K562 (cell line): ENCODE results near the gene UPF1. TPM values are rescaled to one million over a fixed set of nuclear protein-coding genes. Genes with fewer than 3 reads are reported as not detected.

Experiments
- ATAC-seq: fragments of 200-7000 bp; cut with Tn5 transposase; 3 replicates; pipeline ENCODE4 v1.9.1; 2020; ENCODE audit warnings: moderate library complexity
- BruUV-seq: library from RNA; stranded (reverse); fragments of 400-500 nt; replicated peaks from 2 replicates; lab custom pipeline; 2021; lab: Mats Ljungman, UMichigan
- CTCF ChIA-PET: fragments of 300-600 bp; formaldehyde crosslinking; extraction: SDS; loops from one replicate; lab custom pipeline; 2021; ENCODE audit warnings: low intra/inter-chr PET ratio; lab: Yijun Ruan, JAX
- POLR2A ChIA-PET: fragments of 300-600, 350-650 bp; sonication (Branson Sonifier 250); formaldehyde crosslinking; extraction: SDS; loops from one replicate; lab custom pipeline; 2021; ENCODE audit warnings: antibody characterized with exemption, inconsistent platforms; lab: Yijun Ruan, JAX
- DNase-seq, 4 experiments: peaks; one replicate each; pipeline versions ENCODE4 v3.0.0 to v3.0.0-alpha.2; 2011 to 2018; ENCODE audit warnings: low spot score in 3 of 4, mixed read lengths in 3 of 4; ENCODE audit errors: extremely low read depth in 1 of 4
- FAIRE-seq: peaks from 2 replicates; lab custom pipeline; 2011; peaks lifted over from hg19 to GRCh38; lab: Jason Lieb, UNC
- H2AFZ ChIP-seq: 2 replicates; pipeline ENCODE4 v1.6.0; 2011; ENCODE audit warnings: low read depth, low read length, control low read depth, inconsistent platforms
- H3K27ac ChIP-seq: fragments of 200-600 bp; 3 replicates; pipeline ENCODE4 v1.8.0; 2011; ENCODE audit warnings: low read depth, mild to moderate bottlenecking, control low read depth, inconsistent platforms, low read length, moderate library complexity, mixed read lengths; ENCODE audit errors: extremely low read depth
- H3K27me3 ChIP-seq, 2 experiments: fragments of 300-600 bp in 1 of 2; 2 replicates in 1 of 2; 3 replicates in 1 of 2; pipeline versions ENCODE4 v1.6.0 to v1.8.0; 2011; ENCODE audit warnings: inconsistent platforms in 2 of 2, low read length in 2 of 2, mild to moderate bottlenecking in 1 of 2, mixed read lengths in 1 of 2, moderate library complexity in 1 of 2; ENCODE audit not compliant: control insufficient read depth in 2 of 2, insufficient read depth in 2 of 2
- H3K36me3 ChIP-seq: fragments of 300-600 bp; 3 replicates; pipeline ENCODE4 v1.8.0; 2011; ENCODE audit warnings: mild to moderate bottlenecking, low read length, inconsistent platforms; ENCODE audit not compliant: control insufficient read depth, insufficient read depth
- H3K4me1 ChIP-seq, 2 experiments: fragments of 200-600 bp in 1 of 2; replicated peaks in 1 of 2; 2 replicates in 1 of 2; 3 replicates in 1 of 2; pipeline versions ENCODE4 v1.5.1 to v1.8.0; 2011; ENCODE audit warnings: inconsistent platforms in 2 of 2, low read length in 2 of 2, mild to moderate bottlenecking in 1 of 2, mixed read lengths in 1 of 2, moderate library complexity in 1 of 2; ENCODE audit not compliant: control insufficient read depth in 2 of 2, insufficient read depth in 2 of 2
- H3K4me2 ChIP-seq: 2 replicates; pipeline ENCODE4 v1.6.1; 2011; ENCODE audit warnings: low read length, control low read depth, inconsistent platforms, mixed read lengths; ENCODE audit not compliant: insufficient read depth
- H3K4me3 ChIP-seq: fragments of 200-600 bp; sonication (generic), shearing (Covaris generic); 2 replicates; pipeline ENCODE4 v1.5.1; 2016; ENCODE audit warnings: control low read depth, inconsistent platforms
- H3K79me2 ChIP-seq: fragments of 200-600 bp; 3 replicates; pipeline ENCODE4 v1.8.0; 2011; ENCODE audit warnings: low read length, inconsistent platforms; ENCODE audit not compliant: control insufficient read depth, insufficient read depth
- H3K9ac ChIP-seq, 2 experiments: 2 replicates each; pipeline versions ENCODE4 v1.6.0 to v1.6.1; 2011; ENCODE audit warnings: low read depth in 2 of 2, low read length in 2 of 2, control low read depth in 1 of 2, inconsistent platforms in 1 of 2, mild to moderate bottlenecking in 1 of 2, mixed read lengths in 1 of 2; ENCODE audit not compliant: insufficient read depth in 1 of 2
- H3K9me1 ChIP-seq: one replicate; pipeline ENCODE4 v1.6.0; 2011; ENCODE audit warnings: inconsistent platforms, mild to moderate bottlenecking, low read length, moderate library complexity; ENCODE audit not compliant: control insufficient read depth, insufficient read depth
- H3K9me3 ChIP-seq: replicated peaks from 2 replicates; pipeline ENCODE4 v1.5.1; 2011; ENCODE audit warnings: low read depth, low read length, inconsistent platforms; ENCODE audit not compliant: control insufficient read depth, insufficient read depth
- H4K20me1 ChIP-seq: replicated peaks from 2 replicates; pipeline ENCODE4 v1.6.1; 2011; ENCODE audit warnings: low read length, inconsistent platforms, mixed read lengths; ENCODE audit not compliant: control insufficient read depth, insufficient read depth
- ATF7 ChIP-seq: fragments of 450-650 bp; IDR thresholded peaks from 2 replicates; pipeline ENCODE4 v1.7.1; 2014; ENCODE audit warnings: mild to moderate bottlenecking, moderate library complexity
- EGR1 ChIP-seq: fragments of 450-650 bp; conservative IDR thresholded peaks from 2 replicates; pipeline ENCODE4 v1.6.1; 2017; ENCODE audit warnings: mild to moderate bottlenecking
- HNRNPUL1 ChIP-seq: fragments of 200-400 bp; formaldehyde crosslinking; IDR thresholded peaks from 2 replicates; pipeline ENCODE4 v1.6.1; 2017; ENCODE audit warnings: low read length
- KDM4B ChIP-seq, 2 experiments: fragments of 450-650 bp in 1 of 2; sonication (generic) in 1 of 2; IDR thresholded peaks; 2 replicates each; pipeline ENCODE4 v1.6.1; 2016 to 2017; ENCODE audit warnings: borderline replicate concordance in 2 of 2, antibody characterized with exemption in 1 of 2, low read depth in 1 of 2, mild to moderate bottlenecking in 1 of 2
- MCM2 ChIP-seq: fragments of 450-650 bp; IDR thresholded peaks from 2 replicates; pipeline ENCODE4 v1.6.1; 2017; ENCODE audit warnings: low read depth, mild to moderate bottlenecking
- NFE2 ChIP-seq: IDR thresholded peaks from 2 replicates; pipeline ENCODE4 v1.6.1; 2014; ENCODE audit warnings: antibody characterized with exemption, low read depth
- POLR2A ChIP-seq: fragments of 450-650 bp; conservative IDR thresholded peaks from 2 replicates; pipeline ENCODE4 v1.6.1; 2016
- POLR2AphosphoS5 ChIP-seq: IDR thresholded peaks from 2 replicates; pipeline ENCODE4 v1.6.1; 2011; ENCODE audit warnings: mild to moderate bottlenecking, low read depth, low read length, moderate library complexity; ENCODE audit not compliant: control insufficient read depth, insufficient read depth
- POLR2G ChIP-seq: fragments of 200-400 bp; formaldehyde crosslinking; IDR thresholded peaks from 2 replicates; pipeline ENCODE4 v1.6.1; 2017; ENCODE audit warnings: low read depth, mild to moderate bottlenecking, antibody characterized with exemption, low read length, moderate library complexity
- PRPF4 ChIP-seq: fragments of 200-400 bp; formaldehyde crosslinking; IDR thresholded peaks from one replicate; pipeline ENCODE4 v1.6.1; 2017; ENCODE audit warnings: low read length, low read depth, mild to moderate bottlenecking; ENCODE audit not compliant: insufficient read depth, poor library complexity, severe bottlenecking
- RBFOX2 ChIP-seq: fragments of 200-400 bp; formaldehyde crosslinking; IDR thresholded peaks from 2 replicates; pipeline ENCODE4 v1.6.1; 2017; ENCODE audit warnings: low read depth, mild to moderate bottlenecking, low read length, moderate library complexity
- SUPT5H ChIP-seq: fragments of 450-650 bp; IDR thresholded peaks from 2 replicates; pipeline ENCODE4 v1.6.1; 2016
- THRAP3 ChIP-seq: fragments of 450-650 bp; IDR thresholded peaks from 2 replicates; pipeline ENCODE4 v1.6.1; 2016; ENCODE audit warnings: mild to moderate bottlenecking, inconsistent platforms, borderline replicate concordance
- ZNF23 ChIP-seq: fragments of 250-450 bp; sonication (Bioruptor Pico); IDR thresholded peaks from 2 replicates; pipeline ENCODE4 v1.4.0; 2020; ENCODE audit warnings: mild to moderate bottlenecking
- ZNF644 ChIP-seq: fragments of 200-800 bp; sonication (Bioruptor generic); IDR thresholded peaks from 2 replicates; pipeline ENCODE4 v1.6.1; 2016; ENCODE audit warnings: low read depth, missing genetic modification characterization, missing compliant biosample characterization
- ZZZ3 ChIP-seq: fragments of 450-650 bp; IDR thresholded peaks from 2 replicates; pipeline ENCODE4 v1.6.1; 2016; ENCODE audit warnings: antibody characterized with exemption, mild to moderate bottlenecking, moderate library complexity
- WGBS: fragments of 100-300 bp; shearing (Covaris generic); methylation state at CpG from one replicate; pipeline ENCODE4 v1.1.6; 2016; ENCODE audit warnings: low coverage, mixed read lengths; ENCODE audit not compliant: insufficient coverage; ENCODE audit errors: missing lambda C conversion rate; 5-methylcytosine and 5-hydroxymethylcytosine counted together
- in situ Hi-C: fragments of 300-500 bp; cut with MboI; formaldehyde crosslinking; loops from 4 replicates; pipeline ENCODE4 v1.15.0; 2018; ENCODE audit warnings: inconsistent platforms, mixed read lengths
- intact Hi-C: fragments of 100-400 bp; cut with micrococcal nuclease; formaldehyde crosslinking; loops from 2 replicates; pipeline ENCODE4 v1.14.2; 2022
- polyA plus RNA-seq, 8 experiments: library from polyadenylated mRNA; depleted of rRNA in 4 of 8; stranded (reverse) in 5 of 8; unstranded in 3 of 8; fragments of >200 nt; fragmentation: Nextera tagmentation in 2 of 8; fragmentation: Illumina TruSeq in 1 of 8; extraction: Ambion mirVana in 2 of 8; extraction: Trizol in 1 of 8; gene quantifications; 2 replicates each; pipeline versions ENCODE4 v1.2.1 to v1.2.3, GENCODE V29; 2011 to 2014; ENCODE audit warnings: inconsistent platforms in 1 of 8, missing spikeins in 1 of 8
- total RNA-seq, 7 experiments: library from RNA; depleted of rRNA in 6 of 7; stranded (reverse); fragments of >200 nt in 6 of 7; fragmentation: Illumina TruSeq in 2 of 7; extraction: Trizol in 2 of 7; gene quantifications; 2 replicates each; pipeline versions ENCODE4 v1.2.1 to v1.2.3, GENCODE V29; 2011 to 2021; ENCODE audit warnings: low replicate concordance in 1 of 7
- TF ChIP-seq, protein P1 (sequence below): sonication (generic); formaldehyde crosslinking; IDR thresholded peaks from 2 replicates; pipeline ENCODE4 v1.8.1; 2023; ENCODE audit warnings: mild to moderate bottlenecking, missing genetic modification reagents
- TF ChIP-seq, protein P2 (sequence below): fragments of 200-400 bp; formaldehyde crosslinking; IDR thresholded peaks from 2 replicates; pipeline ENCODE4 v1.6.1; 2017; ENCODE audit warnings: mild to moderate bottlenecking, low read depth, low read length, moderate library complexity

UPF1 gene
- total and polyA plus RNA-seq, 9 of the 15 experiments (the other 6 are each of a cell fraction or from before 2014, with no cell fraction given): 0.34 to 103 (median 27.9) TPM

DNA sequence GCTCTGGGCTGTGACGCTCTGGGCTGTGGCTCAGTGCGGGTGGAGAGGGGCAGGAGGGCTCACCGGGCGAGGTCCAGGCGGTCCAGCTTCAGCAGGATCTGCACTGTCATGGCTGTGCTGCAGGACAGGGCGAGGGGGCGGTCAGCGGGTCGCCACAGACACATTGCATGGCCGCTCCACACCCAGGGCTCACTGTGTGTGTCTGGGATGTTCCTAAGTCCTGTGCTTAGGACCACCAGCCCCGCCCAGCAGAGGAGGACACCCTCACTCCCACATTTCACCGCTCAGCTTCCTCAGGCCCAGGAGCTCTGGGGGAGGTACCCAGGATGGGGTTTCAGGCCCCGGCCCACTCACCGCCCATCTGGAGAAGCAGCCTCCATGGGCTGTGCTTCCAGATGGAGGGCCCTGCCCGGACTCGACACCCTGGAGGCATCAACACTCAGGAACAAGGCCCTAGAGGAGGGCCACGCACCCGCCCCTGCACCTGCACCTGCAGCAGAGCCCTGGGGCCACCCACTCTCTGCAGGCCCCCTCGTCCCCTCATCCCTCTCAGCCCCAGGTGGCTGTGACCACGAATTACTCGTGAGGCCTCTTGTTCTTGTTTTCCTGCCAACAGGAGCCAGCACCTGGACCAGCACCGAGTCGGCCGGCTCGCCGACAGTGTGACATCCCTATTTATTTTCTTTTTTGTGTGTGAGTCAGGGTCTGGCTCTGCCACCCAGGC, 73.9 kb downstream of the UPF1 start:
- H3K9me3 ChIP-seq: no peaks in the 10 kb centered on the region
- POLR2A ChIA-PET: no interaction called here
- H3K4me2 ChIP-seq: no peak overlapping the region
- no peaks in the 10 kb centered on the region for H3K9me1 ChIP-seq
- peaks cover 0 to 44% of the 10 kb centered on the region in 2 experiments; a peak in 2 of 5 replicates for H3K4me1 ChIP-seq
- H3K79me2 ChIP-seq: no peaks in the 10 kb centered on the region
- no peaks in the 10 kb centered on the region for H3K27me3 ChIP-seq
- FAIRE-seq: no peak
- TF ChIP-seq HNRNPUL1 (no peak), ZZZ3 (no peak), MCM2 (no peak), THRAP3 (no peak), POLR2G (peak; percentile 58), ATF7 (no peak), POLR2AphosphoS5 (0 out of 2 replicates have a peak, but pooled peaks have one; percentile 25), RBFOX2 (peak; percentile 44; the same call in 1 of the 2 replicates), POLR2A (peak; percentile 27; the same call in 1 of the 2 replicates), NFE2 (peak; percentile 50), ZNF644 (tag) (no peak), SUPT5H (peak; percentile 32; the same call in 1 of the 2 replicates), EGR1 (peak; percentile 33; the same call in 1 of the 2 replicates), KDM4B (IDR thresholded peaks at IDR 0.05; ENCODE audit: borderline replicate concordance in 2 of 2, low read depth in 1 of 2) (no peak), PRPF4 (no peak), ZNF23 (CRISPR knock-in tag) (no peak)
- TF ChIP-seq, protein P1, sequence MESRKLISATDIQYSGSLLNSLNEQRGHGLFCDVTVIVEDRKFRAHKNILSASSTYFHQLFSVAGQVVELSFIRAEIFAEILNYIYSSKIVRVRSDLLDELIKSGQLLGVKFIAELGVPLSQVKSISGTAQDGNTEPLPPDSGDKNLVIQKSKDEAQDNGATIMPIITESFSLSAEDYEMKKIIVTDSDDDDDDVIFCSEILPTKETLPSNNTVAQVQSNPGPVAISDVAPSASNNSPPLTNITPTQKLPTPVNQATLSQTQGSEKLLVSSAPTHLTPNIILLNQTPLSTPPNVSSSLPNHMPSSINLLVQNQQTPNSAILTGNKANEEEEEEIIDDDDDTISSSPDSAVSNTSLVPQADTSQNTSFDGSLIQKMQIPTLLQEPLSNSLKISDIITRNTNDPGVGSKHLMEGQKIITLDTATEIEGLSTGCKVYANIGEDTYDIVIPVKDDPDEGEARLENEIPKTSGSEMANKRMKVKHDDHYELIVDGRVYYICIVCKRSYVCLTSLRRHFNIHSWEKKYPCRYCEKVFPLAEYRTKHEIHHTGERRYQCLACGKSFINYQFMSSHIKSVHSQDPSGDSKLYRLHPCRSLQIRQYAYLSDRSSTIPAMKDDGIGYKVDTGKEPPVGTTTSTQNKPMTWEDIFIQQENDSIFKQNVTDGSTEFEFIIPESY (CRISPR knock-in tag): peak; percentile 37; the same call in 1 of the 2 replicates
- TF ChIP-seq, protein P2, sequence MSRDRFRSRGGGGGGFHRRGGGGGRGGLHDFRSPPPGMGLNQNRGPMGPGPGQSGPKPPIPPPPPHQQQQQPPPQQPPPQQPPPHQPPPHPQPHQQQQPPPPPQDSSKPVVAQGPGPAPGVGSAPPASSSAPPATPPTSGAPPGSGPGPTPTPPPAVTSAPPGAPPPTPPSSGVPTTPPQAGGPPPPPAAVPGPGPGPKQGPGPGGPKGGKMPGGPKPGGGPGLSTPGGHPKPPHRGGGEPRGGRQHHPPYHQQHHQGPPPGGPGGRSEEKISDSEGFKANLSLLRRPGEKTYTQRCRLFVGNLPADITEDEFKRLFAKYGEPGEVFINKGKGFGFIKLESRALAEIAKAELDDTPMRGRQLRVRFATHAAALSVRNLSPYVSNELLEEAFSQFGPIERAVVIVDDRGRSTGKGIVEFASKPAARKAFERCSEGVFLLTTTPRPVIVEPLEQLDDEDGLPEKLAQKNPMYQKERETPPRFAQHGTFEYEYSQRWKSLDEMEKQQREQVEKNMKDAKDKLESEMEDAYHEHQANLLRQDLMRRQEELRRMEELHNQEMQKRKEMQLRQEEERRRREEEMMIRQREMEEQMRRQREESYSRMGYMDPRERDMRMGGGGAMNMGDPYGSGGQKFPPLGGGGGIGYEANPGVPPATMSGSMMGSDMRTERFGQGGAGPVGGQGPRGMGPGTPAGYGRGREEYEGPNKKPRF: no peak
- H3K27ac ChIP-seq: no peak overlapping the region
- H3K36me3 ChIP-seq: peaks cover 70% of the 10 kb centered on the region; the same call in 2 of the 3 replicates
- WGBS: 75% methylated on average over 15 of the region's 26 CpGs
- DNase-seq: no peak
- ATAC-seq: peak; percentile 21
- no TSS peak for BruUV-seq
- 0 out of 2 replicates have a peak, but pooled peaks cover 5% of the 10 kb centered on the region for H4K20me1 ChIP-seq
- intact Hi-C loops (no loop called here), in situ Hi-C loops (no loop called here)
- no peak overlapping the region for H3K4me3 ChIP-seq
- H2AFZ ChIP-seq: no peak overlapping the region
- H3K9ac ChIP-seq: no peak overlapping the region
- CTCF ChIA-PET: no interaction called here
